Fibroblast of mammary gland (primary cell): ENCODE data around the gene SNAP25.

Source experiments
- DNase-seq: peaks from one replicate; pipeline ENCODE4 v3.0.0-alpha.2; 2010; ENCODE audit warnings: low read depth
- H3K4me3 ChIP-seq: 2 replicates; pipeline ENCODE4 v1.5.1; 2011; ENCODE audit warnings: low read depth, mild to moderate bottlenecking, low read length, moderate library complexity; ENCODE audit not compliant: control insufficient read depth
- CTCF ChIP-seq: conservative IDR thresholded peaks from 2 replicates; pipeline ENCODE4 v1.5.1; 2011; ENCODE audit warnings: low read depth, low read length, inconsistent platforms; ENCODE audit not compliant: control insufficient read depth, insufficient read depth

The SNAP25 gene

GRCh38 chr20:10339609-10340008 is 121.0 kb downstream of the SNAP25 start:
- no peak overlapping the region for H3K4me3 ChIP-seq
- DNase-seq: no peak
- no peak for TF ChIP-seq CTCF

- TF ChIP-seq CTCF: no peak
- DNase-seq: no peak
- no peak overlapping the region for H3K4me3 ChIP-seq
Measured at GRCh38 chr20:10342152-10342551, 123.5 kb downstream of the SNAP25 start.

GRCh38 chr20:10344953-10345352 is 126.3 kb downstream of the SNAP25 start:
- H3K4me3 ChIP-seq: no peak overlapping the region
- no peak for DNase-seq
- TF ChIP-seq CTCF: no peak

- no peak overlapping the region for H3K4me3 ChIP-seq
- no peak for TF ChIP-seq CTCF
- no peak for DNase-seq
Measured at GRCh38 chr20:10347086-10347880, 128.7 kb downstream of the SNAP25 start.

- H3K4me3 ChIP-seq: no peak overlapping the region
- DNase-seq: no peak
- TF ChIP-seq CTCF: no peak
Measured at GRCh38 chr20:10349118-10349517, 130.5 kb downstream of the SNAP25 start.

- DNase-seq: no peak
- TF ChIP-seq CTCF: no peak
- no peak overlapping the region for H3K4me3 ChIP-seq
Measured at GRCh38 chr20:10350188-10350842, 131.7 kb downstream of the SNAP25 start.
